Measurements from ENCODE around the gene PHF14.

Gene PHF14

GRCh38 chr7:11104578-11104977 is 130.9 kb downstream of the PHF14 start:
- no peak for DNase-seq

- DNase-seq = no peak
Measured at GRCh38 chr7:11109659-11110058, 136.0 kb downstream of the PHF14 start.

- no peak for DNase-seq
Measured at GRCh38 chr7:11120068-11120664, 146.5 kb downstream of the PHF14 start.

- DNase-seq = no peak
Measured at GRCh38 chr7:11120675-11121220, 147.1 kb downstream of the PHF14 start.

- no peak for DNase-seq
Measured at GRCh38 chr7:11124856-11125559, 151.3 kb downstream of the PHF14 start.

- peak in 1 of 4 experiments; percentile 1 for DNase-seq
Measured at GRCh38 chr7:11127114-11127785, 153.6 kb downstream of the PHF14 start.

- no peak for DNase-seq
Measured at GRCh38 chr7:11127988-11128387, 154.3 kb downstream of the PHF14 start.

GRCh38 chr7:11128498-11128897 is 154.8 kb downstream of the PHF14 start:
- no peak for DNase-seq

- no peak for DNase-seq
Measured at GRCh38 chr7:11130012-11130411, 156.3 kb downstream of the PHF14 start.

GRCh38 chr7:11130601-11131000 is 156.9 kb downstream of the PHF14 start:
- DNase-seq = no peak

GRCh38 chr7:11133436-11133959 is 159.8 kb downstream of the PHF14 start:
- peak in 3 of 4 experiments; percentile 2 to 20 (median 13) for DNase-seq

- no peak for DNase-seq
Measured at GRCh38 chr7:11135573-11135972, 161.9 kb downstream of the PHF14 start.

- DNase-seq = no peak
Measured at GRCh38 chr7:11141541-11141940, 167.9 kb downstream of the PHF14 start.

GRCh38 chr7:11153694-11154093 is 180.0 kb downstream of the PHF14 start:
- DNase-seq = no peak

GRCh38 chr7:11155883-11156282 is 182.2 kb downstream of the PHF14 start:
- no peak for DNase-seq

- DNase-seq = no peak
Measured at GRCh38 chr7:11161499-11161898, 187.8 kb downstream of the PHF14 start.

- DNase-seq = no peak
Measured at GRCh38 chr7:11163220-11163619, 189.5 kb downstream of the PHF14 start.

GRCh38 chr7:11166051-11166450 is 192.4 kb downstream of the PHF14 start:
- no peak for DNase-seq

- DNase-seq = no peak
Measured at GRCh38 chr7:11168650-11169170, 195.0 kb downstream of the PHF14 start.

- DNase-seq = no peak
Measured at GRCh38 chr7:11170175-11170574, 196.5 kb downstream of the PHF14 start.

- DNase-seq = peak in 2 of 4 experiments; percentile 54 to 64
Measured at GRCh38 chr7:11170863-11171568, 197.3 kb downstream of the PHF14 start.

GRCh38 chr7:11171569-11172192 is 198.0 kb downstream of the PHF14 start:
- peak in 2 of 4 experiments; percentile 4 to 6 for DNase-seq

Data from suppressor macrophage (primary cell).